NCI-H748 treated with DMSO at 0.1 percent for 48 hours (cell line): ENCODE data around the gene DNAH1.

ENCODE experiments used
- DNase-seq: peaks from one replicate; lab custom pipeline; 2025; lab: John Stamatoyannopoulos, UW

DNAH1 gene

GRCh38 chr3:52290596-52291507 lies 25.3 kb upstream of the DNAH1 start:
- DNase-seq, result no peak

DNA sequence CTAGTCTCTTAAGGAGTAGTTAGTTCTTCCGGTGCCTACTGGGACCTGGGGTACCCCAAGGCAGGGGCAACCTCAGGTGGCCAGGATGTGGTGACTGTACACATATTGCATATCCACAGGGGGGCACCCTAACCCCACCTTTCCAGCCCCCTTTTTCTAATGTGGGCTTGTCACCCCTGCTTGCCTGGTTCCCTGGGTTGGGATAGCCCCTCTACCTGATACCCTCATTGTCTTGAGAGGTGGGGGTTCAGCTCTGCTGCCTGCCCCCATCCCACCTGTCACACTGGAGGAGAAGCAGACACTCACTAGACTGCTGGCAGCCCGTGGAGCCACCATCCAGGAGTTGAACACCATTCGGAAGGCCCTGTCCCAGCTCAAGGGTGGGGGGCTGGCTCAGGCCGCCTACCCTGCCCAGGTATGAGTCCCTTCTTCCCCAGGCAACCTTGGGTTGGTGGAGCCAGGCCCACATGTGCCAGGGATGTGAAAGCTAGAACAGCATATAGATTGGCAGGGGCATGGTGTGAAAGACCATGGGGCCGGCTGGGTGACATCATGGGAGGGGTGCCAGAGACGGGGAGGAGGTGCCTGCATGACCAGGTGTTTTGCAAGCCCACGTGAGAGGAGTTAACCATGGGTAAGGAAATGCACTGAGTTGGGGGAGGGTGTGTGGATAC lies 24.5 kb upstream of the DNAH1 start:
- DNase-seq, result peak; percentile 32

- DNase-seq, result no peak
These were observed 23.7 kb upstream of the DNAH1 start for GRCh38 chr3:52292247-52293065.

DNA sequence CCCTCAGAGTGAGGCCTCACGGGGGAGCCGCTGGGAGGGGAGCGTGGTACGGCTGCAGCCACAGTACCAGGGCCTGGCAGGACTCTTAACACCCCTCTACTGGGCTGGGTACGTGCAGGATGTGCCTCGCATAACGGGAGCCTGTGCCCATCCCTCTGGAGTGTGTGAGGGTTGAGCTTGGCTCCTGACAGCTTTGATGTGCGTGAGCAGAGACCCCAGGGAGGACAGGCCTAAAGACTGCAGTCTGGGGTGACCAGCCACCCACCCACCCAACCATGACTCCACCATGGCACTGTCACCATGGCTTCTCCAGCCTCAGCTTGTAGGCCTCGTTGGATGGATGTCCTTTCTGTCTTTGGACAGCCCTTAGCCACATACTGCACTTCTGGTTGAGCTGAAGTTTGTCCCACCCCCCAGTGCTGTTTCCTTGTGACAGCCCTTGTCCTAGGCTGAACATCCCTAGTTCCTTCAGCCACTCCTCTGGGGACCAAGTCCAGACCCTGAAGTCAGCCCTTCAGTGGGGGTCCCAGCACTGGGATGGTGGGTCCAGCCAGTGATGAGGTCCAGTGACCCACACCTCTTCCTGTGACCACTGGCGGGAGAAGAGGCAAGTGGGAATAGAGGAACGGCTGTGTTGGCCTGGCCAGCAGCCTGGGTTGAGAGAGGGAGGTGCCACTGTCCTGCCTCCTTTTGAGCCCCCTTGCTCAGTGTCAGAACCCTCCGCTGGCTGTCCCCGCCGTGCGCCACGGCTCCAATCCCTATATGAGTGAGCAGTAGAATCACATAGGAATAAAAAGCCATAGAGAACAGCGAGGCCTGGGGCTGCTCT lies 22.4 kb upstream of the DNAH1 start:
- no peak for DNase-seq

- no peak for DNase-seq
These were observed 21.6 kb upstream of the DNAH1 start for GRCh38 chr3:52294320-52295150.

GRCh38 chr3:52295671-52296208 lies 20.4 kb upstream of the DNAH1 start:
- DNase-seq, result no peak

GRCh38 chr3:52297242-52298148 lies 18.6 kb upstream of the DNAH1 start:
- no peak for DNase-seq

GRCh38 chr3:52298149-52299098 lies 17.7 kb upstream of the DNAH1 start:
- DNase-seq, result no peak

- DNase-seq, result no peak
These were observed 16.8 kb upstream of the DNAH1 start for GRCh38 chr3:52299247-52299878.

- DNase-seq, result no peak
These were observed 16.1 kb upstream of the DNAH1 start for GRCh38 chr3:52299879-52300611.

GRCh38 chr3:52302426-52303145 lies 13.5 kb upstream of the DNAH1 start:
- DNase-seq, result peak; percentile 21

DNA sequence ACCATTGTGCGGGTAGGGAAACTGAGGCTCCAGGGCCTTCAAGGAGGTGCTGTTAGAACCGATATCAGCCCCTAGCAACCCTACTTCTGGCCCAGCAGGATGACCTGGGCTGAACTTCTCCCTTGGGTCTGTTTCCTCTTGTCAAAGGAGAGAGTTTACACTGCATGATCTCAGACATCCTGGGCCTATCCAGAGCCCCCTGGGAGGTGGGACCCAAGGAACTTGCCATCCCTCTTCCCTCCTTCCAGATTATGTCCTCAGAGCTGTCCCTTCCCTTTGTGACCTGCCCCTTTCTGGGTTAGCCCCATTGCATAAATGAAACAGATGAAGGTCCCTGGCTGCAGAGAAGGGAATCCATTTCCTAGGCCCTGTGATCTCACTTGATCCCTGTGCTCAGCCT lies 12.3 kb upstream of the DNAH1 start:
- no peak for DNase-seq

GRCh38 chr3:52305926-52306325 lies 10.2 kb upstream of the DNAH1 start:
- DNase-seq, result no peak

DNA sequence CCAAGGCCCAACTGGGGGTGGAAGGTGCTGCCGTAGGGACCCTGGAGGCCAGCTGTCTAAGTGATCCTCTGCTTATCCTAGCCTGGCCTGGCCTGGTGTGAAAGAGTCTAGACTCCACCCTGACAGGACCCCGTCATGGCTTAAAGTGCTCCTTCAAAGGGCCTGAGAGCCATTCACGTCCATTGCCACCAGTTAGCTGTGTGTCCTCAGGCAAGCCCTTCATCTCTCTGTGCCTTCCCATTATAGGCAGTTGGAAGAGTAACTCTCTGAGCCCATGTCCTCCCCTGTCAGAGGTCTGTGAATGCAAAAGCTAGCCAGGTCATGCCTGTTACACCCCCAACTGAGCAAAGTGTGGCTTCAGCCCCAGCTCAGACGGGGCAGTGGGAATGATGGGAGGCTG lies 9.1 kb upstream of the DNAH1 start:
- no peak for DNase-seq

GRCh38 chr3:52308308-52308707 lies 7.8 kb upstream of the DNAH1 start:
- DNase-seq, result no peak

DNA sequence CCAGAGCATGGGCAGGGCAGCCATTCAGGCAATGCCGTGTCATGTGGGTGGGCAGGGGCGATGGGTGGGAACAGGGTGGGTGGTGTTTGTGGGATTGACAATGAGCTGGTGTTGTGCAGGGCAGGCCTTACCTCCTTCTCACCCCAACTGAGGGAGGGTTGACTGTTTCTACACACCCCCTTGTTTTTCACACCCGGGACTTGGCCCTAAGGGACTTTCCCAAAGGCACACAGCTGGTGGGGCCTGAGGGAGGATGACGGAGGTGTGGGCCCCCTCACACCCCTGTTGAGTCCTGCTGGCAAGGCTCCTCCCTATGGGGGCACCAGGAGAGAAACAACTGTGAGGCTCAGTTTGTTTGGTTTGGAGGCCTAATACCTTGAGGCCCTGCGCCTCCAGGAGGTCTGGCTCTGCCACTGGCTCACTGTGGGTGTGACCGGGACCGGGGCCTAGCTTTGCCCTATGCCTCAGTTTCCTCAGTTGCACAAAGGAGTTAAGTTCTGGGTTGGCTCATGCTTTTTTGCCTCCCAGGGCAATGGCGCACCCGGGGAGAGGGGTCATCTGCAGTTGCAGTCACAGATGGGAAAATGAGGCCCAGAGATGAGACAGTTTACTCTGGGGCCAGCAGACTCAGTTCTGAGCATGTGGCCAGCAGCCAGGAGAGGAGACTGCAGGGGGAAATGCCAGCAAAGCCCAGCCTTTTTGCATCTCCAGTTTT lies 5.1 kb upstream of the DNAH1 start:
- no peak for DNase-seq
